H9 (cell line): ENCODE data around the gene SPDEF. TPM values are rescaled to one million over a fixed set of nuclear protein-coding genes. Genes with fewer than 3 reads are reported as not detected.

Source experiments
- DNase-seq: peaks from one replicate; pipeline ENCODE4 v3.0.0-alpha.2; 2017
- H2AFZ ChIP-seq: one replicate; pipeline ENCODE4 v1.6.1; 2013; ENCODE audit warnings: mild to moderate bottlenecking, low read length, control low read depth, moderate library complexity
- H2AK5ac ChIP-seq: 2 replicates; pipeline ENCODE4 v1.6.1; 2013; ENCODE audit warnings: low read length, control low read depth, mixed read lengths; ENCODE audit not compliant: insufficient read length
- H2BK120ac ChIP-seq: one replicate; pipeline ENCODE4 v1.6.1; 2013; ENCODE audit warnings: low read depth, mild to moderate bottlenecking, low read length, control low read depth, inconsistent platforms; ENCODE audit not compliant: poor library complexity, severe bottlenecking
- H2BK12ac ChIP-seq: 2 replicates; pipeline ENCODE4 v1.6.1; 2013; ENCODE audit warnings: low read length, control low read depth, mixed read lengths, low read depth; ENCODE audit not compliant: insufficient read length
- H2BK15ac ChIP-seq: 2 replicates; pipeline ENCODE4 v1.6.1; 2013; ENCODE audit warnings: low read depth, low read length, control low read depth
- H2BK20ac ChIP-seq: one replicate; pipeline ENCODE4 v1.6.1; 2013; ENCODE audit warnings: low read depth, mild to moderate bottlenecking, low read length, control low read depth, inconsistent platforms; ENCODE audit not compliant: poor library complexity, severe bottlenecking
- H2BK5ac ChIP-seq: 2 replicates; pipeline ENCODE4 v1.6.1; 2013; ENCODE audit warnings: low read length, control low read depth, mixed read lengths; ENCODE audit not compliant: insufficient read length
- H3K14ac ChIP-seq: 2 replicates; pipeline ENCODE4 v1.6.1; 2013; ENCODE audit warnings: low read length, control low read depth; ENCODE audit not compliant: insufficient read depth
- H3K18ac ChIP-seq: 2 replicates; pipeline ENCODE4 v1.6.1; 2013; ENCODE audit warnings: low read depth, mild to moderate bottlenecking, mixed read lengths, low read length, control low read depth; ENCODE audit not compliant: insufficient read length
- H3K23ac ChIP-seq: 2 replicates; pipeline ENCODE4 v1.6.1; 2013; ENCODE audit warnings: low read length, control low read depth, mixed read lengths, low read depth; ENCODE audit not compliant: insufficient read length
- H3K23me2 ChIP-seq: 2 replicates; pipeline ENCODE4 v1.6.1; 2013; ENCODE audit warnings: low read depth, mild to moderate bottlenecking, mixed read lengths, low read length, control low read depth; ENCODE audit not compliant: insufficient read length, poor library complexity, severe bottlenecking
- H3K27ac ChIP-seq: 2 replicates; pipeline ENCODE4 v1.5.1; 2013; ENCODE audit warnings: low read length, control low read depth, mixed read lengths, low read depth; ENCODE audit not compliant: insufficient read length
- H3K27me3 ChIP-seq: 2 replicates; pipeline ENCODE4 v1.6.1; 2013; ENCODE audit warnings: low read length, control low read depth, inconsistent platforms; ENCODE audit not compliant: insufficient read depth
- H3K4ac ChIP-seq: 2 replicates; pipeline ENCODE4 v1.6.1; 2013; ENCODE audit warnings: low read depth, mild to moderate bottlenecking, control low read depth, inconsistent platforms, low read length, moderate library complexity
- H3K4me1 ChIP-seq: 2 replicates; pipeline ENCODE4 v1.6.1; 2013; ENCODE audit warnings: low read length, control low read depth, inconsistent platforms; ENCODE audit not compliant: insufficient read depth
- H3K4me2 ChIP-seq: 2 replicates; pipeline ENCODE4 v1.6.1; 2013; ENCODE audit warnings: low read length, control low read depth, mixed read lengths; ENCODE audit not compliant: insufficient read length, insufficient read depth
- H3K56ac ChIP-seq: 2 replicates; pipeline ENCODE4 v1.6.1; 2013; ENCODE audit warnings: low read depth, mild to moderate bottlenecking, mixed read lengths, low read length, control low read depth; ENCODE audit not compliant: insufficient read length
- H3K79me1 ChIP-seq: 2 replicates; pipeline ENCODE4 v1.6.1; 2013; ENCODE audit warnings: low read depth, mild to moderate bottlenecking, moderate library complexity, low read length, control low read depth, inconsistent platforms; ENCODE audit not compliant: insufficient read depth, poor library complexity, severe bottlenecking
- H3K79me2 ChIP-seq: 2 replicates; pipeline ENCODE4 v1.6.1; 2013; ENCODE audit warnings: low read length, control low read depth, inconsistent platforms; ENCODE audit not compliant: insufficient read depth
- H3K9ac ChIP-seq: 2 replicates; pipeline ENCODE4 v1.6.1; 2013; ENCODE audit warnings: low read length, control low read depth, mixed read lengths; ENCODE audit not compliant: insufficient read length; ENCODE audit errors: extremely low read depth
- H3K9me3 ChIP-seq: one replicate; pipeline ENCODE4 v1.6.1; 2013; ENCODE audit warnings: low read depth, low read length, inconsistent platforms; ENCODE audit not compliant: control insufficient read depth
- H3T11ph ChIP-seq: one replicate; pipeline ENCODE4 v1.6.1; 2013; ENCODE audit warnings: mild to moderate bottlenecking, low read length, control low read depth, inconsistent platforms
- H4K20me1 ChIP-seq: one replicate; pipeline ENCODE4 v1.6.1; 2013; ENCODE audit not compliant: control insufficient read depth, insufficient read length, insufficient read depth
- H4K5ac ChIP-seq: 2 replicates; pipeline ENCODE4 v1.6.1; 2013; ENCODE audit warnings: low read depth, mild to moderate bottlenecking, mixed read lengths, low read length, control low read depth; ENCODE audit not compliant: insufficient read length
- H4K8ac ChIP-seq: replicated peaks from 2 replicates; pipeline ENCODE4 v1.6.1; 2013; ENCODE audit warnings: low read length, control low read depth, mixed read lengths, low read depth; ENCODE audit not compliant: insufficient read length
- H4K91ac ChIP-seq: 2 replicates; pipeline ENCODE4 v1.6.1; 2013; ENCODE audit warnings: low read depth, mild to moderate bottlenecking, moderate library complexity, mixed read lengths, low read length, control low read depth; ENCODE audit not compliant: insufficient read length
- H3K27ac Mint-ChIP-seq, 3 experiments: 2 replicates in 2 of 3; 3 replicates in 1 of 3; pipeline ENCODE4 v1.8.0; 2020 to 2021; ENCODE audit warnings: mixed read lengths in 3 of 3, mild to moderate bottlenecking in 1 of 3, moderate library complexity in 1 of 3
- H3K27me3 Mint-ChIP-seq: 2 replicates; pipeline ENCODE4 v1.8.0; 2021; ENCODE audit warnings: low read depth, mild to moderate bottlenecking, moderate library complexity, mixed read lengths
- H3K36me3 Mint-ChIP-seq, 3 experiments: 2 replicates in 2 of 3; 3 replicates in 1 of 3; pipeline ENCODE4 v1.8.0; 2020 to 2021; ENCODE audit warnings: low read depth in 3 of 3, mixed read lengths in 3 of 3; ENCODE audit not compliant: insufficient read depth in 1 of 3
- H3K4me1 Mint-ChIP-seq, 2 experiments: 2 replicates each; pipeline ENCODE4 v1.8.0; 2020; ENCODE audit warnings: mixed read lengths in 2 of 2
- H3K4me3 Mint-ChIP-seq, 2 experiments: 2 replicates in 1 of 2; 3 replicates in 1 of 2; pipeline ENCODE4 v1.8.0; 2020 to 2021; ENCODE audit warnings: mild to moderate bottlenecking in 2 of 2, mixed read lengths in 2 of 2, moderate library complexity in 1 of 2
- H3K9me3 Mint-ChIP-seq, 2 experiments: 2 replicates in 1 of 2; 3 replicates in 1 of 2; pipeline ENCODE4 v1.8.0; 2020; ENCODE audit warnings: mild to moderate bottlenecking in 2 of 2, mixed read lengths in 2 of 2, moderate library complexity in 1 of 2
- WGBS: extraction: QIAGEN DNeasy Blood & Tissue Kit; methylation state at CpG from one replicate; pipeline ENCODE4 v1.1.7; 2013; ENCODE audit warnings: missing lambda C conversion rate, low lambda C conversion rate, mixed read lengths; ENCODE audit not compliant: insufficient read length; ENCODE audit errors: extremely low coverage; 5-methylcytosine and 5-hydroxymethylcytosine counted together
- total RNA-seq: library from RNA; stranded (reverse); gene quantifications from 2 replicates; pipeline ENCODE4 v1.2.1, GENCODE V29; 2021
- TF ChIP-seq, protein P1 (sequence below): fragments of 200-600 bp; sonication (generic); conservative IDR thresholded peaks from 3 replicates; pipeline ENCODE4 v1.8.0; 2021; ENCODE audit warnings: antibody characterized with exemption, mild to moderate bottlenecking

Gene SPDEF
- total RNA-seq, 1 experiment from 2014 or later: 0.15 TPM

- Histone ChIP-seq H2BK15ac (no peak overlapping the region), H2AFZ (no peak overlapping the region), H3K79me2 (no peaks in the 10 kb centered on the region), H2AK5ac (no peak overlapping the region), H3T11ph (no peak overlapping the region), H3K23me2 (no peaks in the 10 kb centered on the region), H3K27ac (no peak overlapping the region), H3K4me2 (no peak overlapping the region), H3K14ac (no peak overlapping the region; the same call in 1 of the 2 replicates), H4K8ac (no peak overlapping the region), H4K91ac (no peak overlapping the region), H3K18ac (no peak overlapping the region), H3K4ac (no peak overlapping the region), H3K4me1 (no peaks in the 10 kb centered on the region), H4K20me1 (no peaks in the 10 kb centered on the region), H3K23ac (no peak overlapping the region), H2BK12ac (no peak overlapping the region), H3K27me3 (no peaks in the 10 kb centered on the region), H3K9me3 (no peaks in the 10 kb centered on the region), H2BK20ac (no peak overlapping the region), H3K79me1 (no peaks in the 10 kb centered on the region), H3K9ac (no peak overlapping the region), H4K5ac (no peak overlapping the region), H2BK120ac (no peak overlapping the region), H2BK5ac (no peak overlapping the region), H3K56ac (no peak overlapping the region)
- TF ChIP-seq, protein P1, sequence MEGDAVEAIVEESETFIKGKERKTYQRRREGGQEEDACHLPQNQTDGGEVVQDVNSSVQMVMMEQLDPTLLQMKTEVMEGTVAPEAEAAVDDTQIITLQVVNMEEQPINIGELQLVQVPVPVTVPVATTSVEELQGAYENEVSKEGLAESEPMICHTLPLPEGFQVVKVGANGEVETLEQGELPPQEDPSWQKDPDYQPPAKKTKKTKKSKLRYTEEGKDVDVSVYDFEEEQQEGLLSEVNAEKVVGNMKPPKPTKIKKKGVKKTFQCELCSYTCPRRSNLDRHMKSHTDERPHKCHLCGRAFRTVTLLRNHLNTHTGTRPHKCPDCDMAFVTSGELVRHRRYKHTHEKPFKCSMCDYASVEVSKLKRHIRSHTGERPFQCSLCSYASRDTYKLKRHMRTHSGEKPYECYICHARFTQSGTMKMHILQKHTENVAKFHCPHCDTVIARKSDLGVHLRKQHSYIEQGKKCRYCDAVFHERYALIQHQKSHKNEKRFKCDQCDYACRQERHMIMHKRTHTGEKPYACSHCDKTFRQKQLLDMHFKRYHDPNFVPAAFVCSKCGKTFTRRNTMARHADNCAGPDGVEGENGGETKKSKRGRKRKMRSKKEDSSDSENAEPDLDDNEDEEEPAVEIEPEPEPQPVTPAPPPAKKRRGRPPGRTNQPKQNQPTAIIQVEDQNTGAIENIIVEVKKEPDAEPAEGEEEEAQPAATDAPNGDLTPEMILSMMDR: no peak
- 100% methylated on average over 2 of the region's 21 CpGs for WGBS
- Mint-ChIP-seq H3K4me3 (no peak overlapping the region), H3K27ac (peak overlapping the region in 2 of 3 experiments; percentile 41 to 87; a peak in 3 of 7 replicates), H3K9me3 (no peaks in the 10 kb centered on the region; a peak in 1 of 5 replicates), H3K36me3 (no peaks in the 10 kb centered on the region), H3K27me3 (no peaks in the 10 kb centered on the region; the same call in 1 of the 2 replicates), H3K4me1 (peaks cover 30 to 46% of the 10 kb centered on the region in 2 experiments)
- DNase-seq: no peak
Observed at GRCh38 chr6:34570066-34570833, 14.1 kb upstream of the SPDEF start.
